NCI-H345 (cell line): ENCODE data around the gene CRACR2A.

Experiments used
- DNase-seq: peaks from one replicate; lab custom pipeline; 2025; lab: John Stamatoyannopoulos, UW

Gene CRACR2A

GRCh38 chr12:3651585-3652424 is 101.1 kb downstream of the CRACR2A start:
- DNase-seq, result no peak

- DNase-seq, result no peak
Measured at GRCh38 chr12:3647504-3647903, 105.4 kb downstream of the CRACR2A start.

- DNase-seq, result no peak
Measured at GRCh38 chr12:3646561-3647241, 106.2 kb downstream of the CRACR2A start.

GRCh38 chr12:3645091-3645490 is 107.8 kb downstream of the CRACR2A start:
- DNase-seq, result no peak

- DNase-seq, result peak; percentile 11
Measured at GRCh38 chr12:3644104-3644503, 108.8 kb downstream of the CRACR2A start.

GRCh38 chr12:3641428-3642018 is 111.4 kb downstream of the CRACR2A start:
- DNase-seq, result no peak

- no peak for DNase-seq
Measured at GRCh38 chr12:3636328-3636727, 116.6 kb downstream of the CRACR2A start.

GRCh38 chr12:3634348-3634747 is 118.6 kb downstream of the CRACR2A start:
- DNase-seq, result no peak

- no peak for DNase-seq
Measured at GRCh38 chr12:3633396-3633795, 119.5 kb downstream of the CRACR2A start.

GRCh38 chr12:3632754-3633153 is 120.2 kb downstream of the CRACR2A start:
- no peak for DNase-seq

GRCh38 chr12:3632256-3632655 is 120.7 kb downstream of the CRACR2A start:
- DNase-seq, result no peak

- no peak for DNase-seq
Measured at GRCh38 chr12:3631759-3632158, 121.2 kb downstream of the CRACR2A start.

GRCh38 chr12:3631272-3631637 is 121.7 kb downstream of the CRACR2A start:
- no peak for DNase-seq

GRCh38 chr12:3630621-3631271 is 122.2 kb downstream of the CRACR2A start:
- no peak for DNase-seq

GRCh38 chr12:3630111-3630510 is 122.8 kb downstream of the CRACR2A start:
- DNase-seq, result no peak

GRCh38 chr12:3629057-3629830 is 123.7 kb downstream of the CRACR2A start:
- DNase-seq, result no peak

GRCh38 chr12:3628629-3629028 is 124.3 kb downstream of the CRACR2A start:
- no peak for DNase-seq

- no peak for DNase-seq
Measured at GRCh38 chr12:3627336-3627735, 125.6 kb downstream of the CRACR2A start.

- DNase-seq, result no peak
Measured at GRCh38 chr12:3624273-3624672, 128.6 kb downstream of the CRACR2A start.

- DNase-seq, result no peak
Measured at GRCh38 chr12:3622822-3623690, 129.9 kb downstream of the CRACR2A start.
